ENCODE results near the gene ANKS1B.

GRCh38 chr12:98894412-98895085, 1090.2 kb downstream of the ANKS1B start:
- TF ChIP-seq GLIS3 (CRISPR knock-in tag; IDR thresholded peaks at IDR 0.05) (no peak), PATZ1 (CRISPR knock-in tag; IDR thresholded peaks at IDR 0.05; ENCODE audit: borderline replicate concordance) (no peak), OSR1 (CRISPR knock-in tag; IDR thresholded peaks at IDR 0.05) (no peak), ESRRG (CRISPR knock-in tag; IDR thresholded peaks at IDR 0.05) (no peak), ZNF8 (CRISPR knock-in tag; IDR thresholded peaks at IDR 0.05) (no peak), TSHZ2 (CRISPR knock-in tag; IDR thresholded peaks at IDR 0.05) (no peak), SNAI2 (CRISPR knock-in tag; IDR thresholded peaks at IDR 0.05) (no peak), TCF4 (CRISPR knock-in tag; IDR thresholded peaks at IDR 0.05; ENCODE audit: borderline replicate concordance) (no peak), BACH2 (CRISPR knock-in tag; IDR thresholded peaks at IDR 0.05; ENCODE audit: borderline replicate concordance) (no peak), ARNTL (CRISPR knock-in tag; IDR thresholded peaks at IDR 0.05; ENCODE audit: borderline replicate concordance, low read depth) (no peak)
- TF ChIP-seq, protein P1, sequence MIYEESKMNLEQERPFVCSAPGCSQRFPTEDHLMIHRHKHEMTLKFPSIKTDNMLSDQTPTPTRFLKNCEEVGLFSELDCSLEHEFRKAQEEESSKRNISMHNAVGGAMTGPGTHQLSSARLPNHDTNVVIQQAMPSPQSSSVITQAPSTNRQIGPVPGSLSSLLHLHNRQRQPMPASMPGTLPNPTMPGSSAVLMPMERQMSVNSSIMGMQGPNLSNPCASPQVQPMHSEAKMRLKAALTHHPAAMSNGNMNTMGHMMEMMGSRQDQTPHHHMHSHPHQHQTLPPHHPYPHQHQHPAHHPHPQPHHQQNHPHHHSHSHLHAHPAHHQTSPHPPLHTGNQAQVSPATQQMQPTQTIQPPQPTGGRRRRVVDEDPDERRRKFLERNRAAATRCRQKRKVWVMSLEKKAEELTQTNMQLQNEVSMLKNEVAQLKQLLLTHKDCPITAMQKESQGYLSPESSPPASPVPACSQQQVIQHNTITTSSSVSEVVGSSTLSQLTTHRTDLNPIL (CRISPR knock-in tag; IDR thresholded peaks at IDR 0.05; ENCODE audit: low read depth) = no peak
